Stomach smooth muscle (tissue), 2 donors: ENCODE measurements around the gene AQP5.

ENCODE experiments used
- H3K27ac ChIP-seq: one replicate; pipeline ENCODE4 v1.7.0; 2013; ENCODE audit warnings: mild to moderate bottlenecking, low read length, inconsistent platforms
- H3K27me3 ChIP-seq, 2 donors: one replicate each; pipeline ENCODE4 v1.7.0; 2013; ENCODE audit warnings: low read length in 2 of 2; ENCODE audit not compliant: insufficient read depth in 2 of 2, control insufficient read depth in 1 of 2
- H3K36me3 ChIP-seq, 2 donors: one replicate each; pipeline ENCODE4 v1.7.0; 2013; ENCODE audit warnings: low read length in 2 of 2; ENCODE audit not compliant: control insufficient read depth in 2 of 2, insufficient read depth in 2 of 2
- H3K4me1 ChIP-seq: one replicate; pipeline ENCODE4 v1.7.0; 2013; ENCODE audit warnings: low read length; ENCODE audit not compliant: control insufficient read depth, insufficient read depth
- H3K4me3 ChIP-seq, 2 donors: one replicate each; pipeline ENCODE4 v1.7.0; 2013; ENCODE audit warnings: low read length in 2 of 2
- H3K9ac ChIP-seq, 2 donors: one replicate each; pipeline ENCODE4 v1.7.0; 2013; ENCODE audit warnings: low read length in 2 of 2, mild to moderate bottlenecking in 1 of 2
- H3K9me3 ChIP-seq, 2 donors: one replicate each; pipeline ENCODE4 v1.7.0; 2013; ENCODE audit warnings: low read length in 2 of 2; ENCODE audit not compliant: control insufficient read depth in 2 of 2
- donor health status: healthy.
- donor health status: Pancreatic carcinoma.

AQP5 gene

DNA sequence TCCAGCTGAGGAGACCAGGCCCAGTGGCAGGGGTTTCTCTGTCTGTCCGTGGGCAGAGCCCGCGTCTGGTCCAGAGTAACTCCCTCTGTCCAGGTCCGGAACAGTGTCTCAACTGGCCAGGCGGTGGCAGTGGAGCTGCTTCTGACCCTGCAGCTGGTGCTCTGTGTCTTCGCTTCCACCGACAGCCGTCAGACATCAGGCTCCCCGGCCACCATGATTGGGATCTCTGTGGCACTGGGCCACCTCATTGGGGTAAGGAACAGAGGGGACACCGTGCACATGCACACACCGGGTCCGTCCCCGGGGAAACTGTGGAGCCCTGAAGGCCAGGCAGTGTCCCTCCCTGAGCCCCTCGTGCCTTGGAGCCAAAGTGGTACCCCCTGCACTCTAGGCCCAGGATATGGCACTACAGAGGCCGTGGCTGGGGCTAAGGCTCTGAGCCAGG lies 12.6 kb downstream of the AQP5 start:
- H3K9ac ChIP-seq, result no peak overlapping the region
- H3K27me3 ChIP-seq, result no peaks in the 10 kb centered on the region
- peak overlapping the region; percentile 21 to 35 for H3K4me3 ChIP-seq

DNA sequence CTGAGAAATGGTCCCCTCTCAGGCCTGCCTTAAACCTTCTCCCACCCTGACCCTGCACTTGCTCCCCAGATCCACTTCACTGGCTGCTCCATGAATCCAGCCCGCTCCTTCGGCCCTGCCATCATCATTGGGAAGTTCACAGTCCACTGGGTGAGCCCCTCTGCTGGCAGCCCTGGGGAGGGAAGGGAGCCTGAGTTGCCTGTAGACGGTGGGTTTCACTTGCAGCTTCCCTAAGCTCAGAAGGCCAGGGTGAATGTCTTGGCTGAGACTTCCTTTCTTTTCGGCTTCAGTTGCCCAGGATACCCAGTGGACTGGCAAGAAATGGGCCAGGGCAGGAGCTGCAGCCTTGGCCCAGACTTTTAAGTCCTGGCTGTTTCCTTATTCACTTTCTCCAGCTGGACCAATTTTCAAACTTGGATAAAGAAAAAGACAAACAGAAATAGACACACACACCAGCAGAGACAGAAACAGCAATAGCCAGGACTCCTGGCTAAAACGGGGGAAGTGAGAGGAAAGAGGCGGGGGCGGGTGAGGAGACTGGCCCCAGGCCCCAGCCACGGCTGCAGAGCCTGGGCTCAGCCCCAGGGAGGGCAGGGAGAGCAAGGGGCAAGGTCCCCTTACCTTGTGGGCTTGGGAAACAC lies 13.1 kb downstream of the AQP5 start:
- peak overlapping the region; percentile 21 to 40 for H3K4me3 ChIP-seq
- no peaks in the 10 kb centered on the region for H3K9me3 ChIP-seq
- H3K9ac ChIP-seq, result peak overlapping the region; percentile 31 to 42
- H3K27ac ChIP-seq, result peak overlapping the region; percentile 64
- no peaks in the 10 kb centered on the region for H3K27me3 ChIP-seq
- H3K4me1 ChIP-seq, result peaks cover 20% of the 10 kb centered on the region
- no peaks in the 10 kb centered on the region for H3K36me3 ChIP-seq

More for the DNA sequence above, 12.6 kb downstream of the AQP5 start:
- Histone ChIP-seq H3K27ac (peak overlapping the region; percentile 64), H3K9me3 (no peaks in the 10 kb centered on the region), H3K4me1 (peaks cover 20% of the 10 kb centered on the region), H3K36me3 (no peaks in the 10 kb centered on the region)

GRCh38 chr12:49975318-49975761 lies 13.7 kb downstream of the AQP5 start:
- H3K9ac ChIP-seq, result peak overlapping the region; percentile 31 to 42
- H3K4me1 ChIP-seq, result peaks cover 20% of the 10 kb centered on the region
- H3K36me3 ChIP-seq, result no peaks in the 10 kb centered on the region
- H3K27me3 ChIP-seq, result no peaks in the 10 kb centered on the region
- peak overlapping the region; percentile 64 for H3K27ac ChIP-seq
- no peaks in the 10 kb centered on the region for H3K9me3 ChIP-seq
- H3K4me3 ChIP-seq, result peak overlapping the region; percentile 21 to 40

DNA sequence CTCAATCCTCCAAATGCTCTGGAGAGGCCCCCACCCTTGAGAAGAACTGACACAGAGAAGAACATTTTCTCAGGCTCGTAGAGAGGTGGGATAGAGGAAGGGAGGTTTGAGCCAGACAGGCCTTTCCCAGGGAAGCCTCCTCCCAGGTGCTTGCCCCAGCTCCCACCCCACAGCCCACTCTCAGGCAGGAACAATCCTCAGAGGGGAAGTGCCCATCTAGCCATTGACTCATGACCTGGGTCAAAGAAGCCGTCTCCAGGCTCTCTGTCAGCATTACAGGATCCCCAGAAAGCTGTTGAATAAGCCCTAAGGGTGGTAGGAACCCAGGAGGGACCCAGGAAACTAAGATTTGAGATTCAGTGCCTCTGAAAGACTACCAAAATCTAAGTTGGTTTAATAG lies 14.9 kb downstream of the AQP5 start:
- Histone ChIP-seq H3K27me3 (no peaks in the 10 kb centered on the region), H3K27ac (no peak overlapping the region), H3K4me3 (no peak overlapping the region), H3K4me1 (peaks cover 20% of the 10 kb centered on the region), H3K9me3 (no peaks in the 10 kb centered on the region), H3K9ac (no peak overlapping the region), H3K36me3 (no peaks in the 10 kb centered on the region)

- no peak overlapping the region for H3K9ac ChIP-seq
- no peaks in the 10 kb centered on the region for H3K9me3 ChIP-seq
- no peaks in the 10 kb centered on the region for H3K27me3 ChIP-seq
- no peak overlapping the region for H3K27ac ChIP-seq
- H3K4me3 ChIP-seq, result no peak overlapping the region
- H3K4me1 ChIP-seq, result peaks cover 25% of the 10 kb centered on the region
- H3K36me3 ChIP-seq, result no peaks in the 10 kb centered on the region
Observed at GRCh38 chr12:49978125-49978524, 16.5 kb downstream of the AQP5 start.

DNA sequence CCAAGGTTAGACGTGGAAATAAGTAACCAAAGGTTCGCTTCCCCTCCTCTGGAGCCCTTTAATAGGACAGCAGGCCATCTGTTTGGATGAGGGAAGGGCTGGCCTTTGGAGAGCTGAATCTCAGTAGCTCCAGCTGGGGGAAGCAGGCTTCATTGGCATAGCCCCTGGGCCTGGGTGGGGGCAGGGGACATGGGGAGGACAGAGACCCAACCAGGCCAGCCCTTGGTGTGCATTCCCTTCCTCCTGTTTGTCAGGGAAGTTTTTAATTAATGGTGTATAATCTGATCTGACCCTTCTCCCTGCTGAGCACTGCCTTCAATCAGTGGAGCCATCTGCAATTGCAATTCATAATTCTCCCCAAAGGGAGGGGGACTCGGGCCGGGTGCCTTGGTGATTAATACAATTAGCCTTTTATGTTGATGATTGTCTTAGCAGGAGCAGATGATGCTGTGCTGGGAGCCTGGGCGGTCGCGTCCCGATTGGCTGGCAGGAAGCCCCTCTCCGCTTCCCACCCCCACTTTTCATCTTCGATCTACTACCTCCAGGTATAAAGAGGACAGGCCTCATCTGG lies 17.4 kb downstream of the AQP5 start:
- Histone ChIP-seq H3K4me1 (peaks cover 28% of the 10 kb centered on the region), H3K36me3 (no peaks in the 10 kb centered on the region), H3K27me3 (no peaks in the 10 kb centered on the region), H3K9ac (no peak overlapping the region), H3K4me3 (no peak overlapping the region), H3K9me3 (no peaks in the 10 kb centered on the region), H3K27ac (no peak overlapping the region)

DNA sequence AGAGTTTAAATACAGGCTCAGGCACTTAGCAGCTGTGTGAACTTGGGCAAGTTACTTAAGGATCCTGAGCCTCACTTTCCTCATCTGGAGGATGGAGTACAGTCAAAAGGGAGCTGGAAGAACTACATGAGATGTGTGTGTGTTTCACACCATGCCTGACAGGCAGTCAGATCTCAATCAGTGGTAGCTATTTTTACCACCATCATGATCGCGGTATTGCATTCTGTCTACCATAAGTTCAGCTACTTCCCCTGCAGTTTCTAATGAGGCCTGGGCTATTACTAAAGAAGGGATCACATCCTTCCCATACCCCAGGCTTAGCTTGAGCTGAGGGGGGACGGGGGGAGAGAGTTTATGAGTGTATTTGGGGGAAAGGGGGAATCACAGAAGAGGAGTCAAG lies 18.1 kb downstream of the AQP5 start:
- peaks cover 28% of the 10 kb centered on the region for H3K4me1 ChIP-seq
- no peak overlapping the region for H3K9ac ChIP-seq

GRCh38 chr12:49980501-49981349 lies 19.1 kb downstream of the AQP5 start:
- H3K36me3 ChIP-seq, result no peaks in the 10 kb centered on the region
- H3K4me3 ChIP-seq, result no peak overlapping the region
- H3K27me3 ChIP-seq, result no peaks in the 10 kb centered on the region
- no peak overlapping the region for H3K9ac ChIP-seq
- H3K9me3 ChIP-seq, result no peaks in the 10 kb centered on the region
- H3K27ac ChIP-seq, result no peak overlapping the region
- peaks cover 19% of the 10 kb centered on the region for H3K4me1 ChIP-seq

More for the DNA sequence above, 18.1 kb downstream of the AQP5 start:
- H3K36me3 ChIP-seq, result no peaks in the 10 kb centered on the region
- no peaks in the 10 kb centered on the region for H3K27me3 ChIP-seq
- H3K9me3 ChIP-seq, result no peaks in the 10 kb centered on the region
- H3K4me3 ChIP-seq, result no peak overlapping the region
- H3K27ac ChIP-seq, result no peak overlapping the region

- no peaks in the 10 kb centered on the region for H3K9me3 ChIP-seq
Observed at GRCh38 chr12:49982246-49983087, 20.8 kb downstream of the AQP5 start.

DNA sequence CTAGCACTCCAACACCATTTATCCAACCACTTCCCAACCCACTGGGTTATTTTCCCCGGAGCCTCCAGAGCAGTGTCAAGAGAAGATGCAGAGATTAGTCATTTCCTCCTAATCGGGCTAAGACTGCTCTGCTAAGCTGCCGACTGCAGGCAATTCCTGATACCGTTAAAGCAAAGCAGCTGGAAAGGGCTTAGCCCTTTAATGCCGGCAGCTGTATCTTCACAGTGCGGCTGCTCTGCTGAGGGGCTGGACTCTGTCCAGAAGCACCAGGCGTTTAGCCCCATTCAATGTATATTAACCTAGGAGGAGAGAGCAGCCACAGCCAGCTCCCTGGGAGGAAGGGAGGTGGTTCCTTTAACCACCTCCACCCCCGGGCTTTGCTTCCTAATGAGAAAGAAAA lies 22.2 kb downstream of the AQP5 start:
- no peaks in the 10 kb centered on the region for H3K9me3 ChIP-seq
- no peaks in the 10 kb centered on the region for H3K27me3 ChIP-seq
- peak overlapping the region in 1 of 2 donors; percentile 29 for H3K4me3 ChIP-seq
- H3K36me3 ChIP-seq, result no peaks in the 10 kb centered on the region
- peak overlapping the region in 1 of 2 donors; percentile 36 for H3K9ac ChIP-seq
- peaks cover 22% of the 10 kb centered on the region for H3K4me1 ChIP-seq
- H3K27ac ChIP-seq, result no peak overlapping the region

More at GRCh38 chr12:49982246-49983087, 20.8 kb downstream of the AQP5 start:
- Histone ChIP-seq H3K27ac (no peak overlapping the region), H3K27me3 (no peaks in the 10 kb centered on the region), H3K4me3 (no peak overlapping the region), H3K36me3 (no peaks in the 10 kb centered on the region), H3K9ac (no peak overlapping the region), H3K4me1 (peaks cover 22% of the 10 kb centered on the region)
